Left cardiac atrium (tissue), 4 donors: ENCODE results near the gene MYL4. TPM values are rescaled to one million over a fixed set of nuclear protein-coding genes. Genes with fewer than 3 reads are reported as not detected.
"Not testable (repeated sequence)": the region's sequence is repeated elsewhere in the genome, so short reads cannot be mapped to it uniquely, and the experiment has no call there.

Experiments used
- ATAC-seq, 2 donors: fragments of 200-7000 bp; cut with Tn5 transposase; one replicate each; pipeline ENCODE4 v1.9.1; 2020; ENCODE audit warnings: mild to moderate bottlenecking in 2 of 2, moderate library complexity in 2 of 2
- DNase-seq: peaks from one replicate; pipeline ENCODE4 v3.0.0-alpha.2; 2020
- intact Hi-C, 2 donors: fragments of 100-400 bp; cut with DNase I; formaldehyde crosslinking; loops; one replicate each; pipeline versions ENCODE4 v1.14.1 to v1.15.1; 2022 to 2023
- total RNA-seq, 2 donors: library from RNA; stranded (reverse); fragmentation: NEBNext Ultra II Directional; extraction: Animal tissue kit (Norgen Biotek cat#: 25700); gene quantifications; one replicate each; pipeline ENCODE4 v1.2.1, GENCODE V29; 2021
- donor health status: DM: no; HTN: yes; CAD: no.
- donor health status: DM: no; HTN: yes; CAD: no; lungs with severe emphysema.
- donor health status: DM: yes; HTN: yes; CAD: no.
- donor health status: Dilated cardiomyopathy.

Gene MYL4
- total RNA-seq, 2 donors from 2014 or later = 4,221 to 5,418 TPM

- DNase-seq (no peak), ATAC-seq (no peak)
- intact Hi-C loops = no loop called here
Measured at GRCh38 chr17:47190243-47190642, 18.9 kb upstream of the MYL4 start.

DNA sequence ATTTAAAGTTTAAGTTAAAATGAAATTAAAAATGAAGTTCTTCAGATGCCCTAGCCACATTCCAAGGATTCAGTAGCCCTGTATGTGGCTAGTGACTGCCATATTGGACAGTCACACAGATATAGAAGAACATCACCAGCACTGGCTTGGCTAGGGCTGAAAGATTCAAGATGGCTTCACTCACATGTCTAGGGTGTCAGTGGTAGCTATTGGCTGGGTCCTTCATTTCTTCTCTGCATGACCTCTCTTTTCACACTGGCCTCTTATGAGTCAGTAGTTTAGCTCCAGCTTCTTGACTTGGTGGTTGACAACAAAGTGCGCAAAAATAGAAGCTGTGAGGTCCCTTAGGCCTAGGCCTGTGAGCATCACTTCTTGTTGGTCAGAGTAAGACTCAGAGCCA, 18.4 kb upstream of the MYL4 start:
- no peak for DNase-seq
- intact Hi-C loops = no loop called here
- ATAC-seq = no peak

DNA sequence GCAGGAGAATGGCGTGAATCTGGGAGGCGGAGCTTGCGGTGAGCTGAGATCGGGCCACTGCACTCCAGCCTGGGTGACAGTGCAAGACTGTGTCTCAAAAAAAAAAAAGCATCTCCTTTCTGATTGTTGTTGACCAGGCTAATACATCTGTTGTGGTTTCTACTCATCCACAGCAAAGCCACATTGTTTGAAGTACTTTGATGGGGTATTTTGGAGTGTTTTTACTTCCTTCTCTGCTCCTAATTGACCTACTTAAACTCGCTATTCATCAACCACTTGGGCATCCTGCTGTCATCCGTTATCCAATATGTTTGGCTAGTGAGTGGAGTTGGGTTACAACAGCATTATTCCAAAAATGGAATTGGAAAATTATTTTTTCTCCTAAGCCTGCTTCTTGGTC, 16.6 kb upstream of the MYL4 start:
- intact Hi-C loops = no loop called here
- ATAC-seq = no peak
- no peak for DNase-seq

GRCh38 chr17:47193931-47194511, 15.1 kb upstream of the MYL4 start:
- intact Hi-C loops = no loop called here
- no peak for DNase-seq
- ATAC-seq = no peak

DNA sequence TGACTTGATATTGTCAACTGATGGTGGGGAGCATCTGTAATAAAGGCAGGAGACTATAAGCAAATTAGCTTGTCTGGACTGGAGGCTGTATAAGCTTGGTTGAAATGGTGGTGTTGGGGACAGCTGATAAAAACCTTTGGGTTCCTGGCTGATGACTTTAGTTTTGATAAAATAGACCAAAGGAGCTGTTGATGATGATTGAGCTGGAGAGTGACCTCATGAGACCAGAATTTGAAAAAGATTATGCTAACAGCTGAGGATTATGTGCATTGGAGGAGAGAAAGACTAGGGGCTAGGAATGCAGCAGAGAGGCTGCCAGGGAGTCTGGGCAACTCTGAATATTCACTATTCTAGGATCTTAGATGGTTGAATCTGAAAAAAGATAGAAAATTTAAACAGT, 11.3 kb upstream of the MYL4 start:
- ATAC-seq (peak in 1 of 2 donors; percentile 55), DNase-seq (no peak)
- intact Hi-C loops = no loop called here

GRCh38 chr17:47199627-47200324, 9.4 kb upstream of the MYL4 start:
- intact Hi-C loops = no loop called here
- ATAC-seq = no peak
- no peak for DNase-seq

GRCh38 chr17:47200325-47200664, 8.9 kb upstream of the MYL4 start:
- no peak for DNase-seq
- no peak for ATAC-seq
- intact Hi-C loops = no loop called here

DNA sequence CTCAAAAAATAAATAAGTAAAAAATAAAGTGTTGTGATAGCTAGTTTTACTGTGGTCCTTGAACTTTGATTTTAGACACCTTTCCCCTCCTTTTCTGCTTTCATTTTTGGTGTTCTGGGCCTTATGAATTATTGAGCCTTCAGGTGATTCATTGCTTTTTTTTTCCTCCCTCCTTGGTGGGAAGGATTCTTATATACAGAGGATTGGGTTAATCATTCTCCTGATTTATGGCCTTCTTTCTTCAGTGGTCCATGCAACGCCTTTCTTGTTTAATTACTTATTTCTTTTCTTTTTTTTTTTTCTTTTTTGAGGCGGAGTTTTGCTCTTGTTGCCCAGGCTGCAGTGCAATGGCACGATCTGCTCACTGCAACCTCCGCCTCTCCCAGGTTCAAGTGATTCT, 8.0 kb upstream of the MYL4 start:
- intact Hi-C loops = no loop called here
- ATAC-seq (no peak), DNase-seq (no peak)

- no peak for ATAC-seq
- intact Hi-C loops = no loop called here
- no peak for DNase-seq
Measured at GRCh38 chr17:47203984-47204721, 5.0 kb upstream of the MYL4 start.

DNA sequence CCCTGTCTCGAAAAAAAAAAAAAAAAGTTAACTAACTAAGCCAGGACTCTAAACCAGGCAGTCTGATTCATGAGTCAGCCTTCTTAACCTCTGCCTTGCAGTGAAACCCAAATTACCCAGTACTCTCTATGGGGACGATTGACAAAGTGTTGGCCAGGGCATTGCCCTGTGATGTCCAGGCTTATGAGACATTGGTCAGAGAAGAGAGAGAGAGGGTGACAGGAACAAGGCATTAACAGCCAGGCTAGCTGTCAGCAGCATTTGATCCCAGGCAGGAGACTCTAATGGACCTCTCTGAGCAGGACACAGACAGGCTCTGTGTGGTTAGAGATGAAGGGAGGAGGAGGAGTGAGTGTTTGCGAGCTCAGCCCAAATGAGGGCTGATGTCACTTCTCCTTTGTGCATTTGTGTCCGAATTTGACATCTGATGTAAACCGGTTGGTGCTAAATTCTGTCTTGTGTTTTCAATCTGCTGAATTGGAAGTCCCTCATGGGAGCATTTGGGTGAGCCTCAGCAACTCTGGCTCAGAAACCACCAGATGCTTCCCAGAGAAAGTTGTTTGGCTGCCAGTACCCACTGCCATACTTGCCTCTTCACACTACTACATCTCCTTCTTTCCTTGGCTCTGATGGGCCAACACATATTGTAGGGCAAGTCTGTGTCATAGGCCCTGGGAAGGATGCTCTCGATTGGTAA, 4.3 kb upstream of the MYL4 start:
- ATAC-seq (peak; percentile 60 to 83), DNase-seq (no peak)
- intact Hi-C loops = no loop called here

- intact Hi-C loops = no loop called here
- DNase-seq = peak; percentile 59
- ATAC-seq = peak; percentile 52 to 54
Measured at GRCh38 chr17:47205419-47205963, 3.7 kb upstream of the MYL4 start.

DNA sequence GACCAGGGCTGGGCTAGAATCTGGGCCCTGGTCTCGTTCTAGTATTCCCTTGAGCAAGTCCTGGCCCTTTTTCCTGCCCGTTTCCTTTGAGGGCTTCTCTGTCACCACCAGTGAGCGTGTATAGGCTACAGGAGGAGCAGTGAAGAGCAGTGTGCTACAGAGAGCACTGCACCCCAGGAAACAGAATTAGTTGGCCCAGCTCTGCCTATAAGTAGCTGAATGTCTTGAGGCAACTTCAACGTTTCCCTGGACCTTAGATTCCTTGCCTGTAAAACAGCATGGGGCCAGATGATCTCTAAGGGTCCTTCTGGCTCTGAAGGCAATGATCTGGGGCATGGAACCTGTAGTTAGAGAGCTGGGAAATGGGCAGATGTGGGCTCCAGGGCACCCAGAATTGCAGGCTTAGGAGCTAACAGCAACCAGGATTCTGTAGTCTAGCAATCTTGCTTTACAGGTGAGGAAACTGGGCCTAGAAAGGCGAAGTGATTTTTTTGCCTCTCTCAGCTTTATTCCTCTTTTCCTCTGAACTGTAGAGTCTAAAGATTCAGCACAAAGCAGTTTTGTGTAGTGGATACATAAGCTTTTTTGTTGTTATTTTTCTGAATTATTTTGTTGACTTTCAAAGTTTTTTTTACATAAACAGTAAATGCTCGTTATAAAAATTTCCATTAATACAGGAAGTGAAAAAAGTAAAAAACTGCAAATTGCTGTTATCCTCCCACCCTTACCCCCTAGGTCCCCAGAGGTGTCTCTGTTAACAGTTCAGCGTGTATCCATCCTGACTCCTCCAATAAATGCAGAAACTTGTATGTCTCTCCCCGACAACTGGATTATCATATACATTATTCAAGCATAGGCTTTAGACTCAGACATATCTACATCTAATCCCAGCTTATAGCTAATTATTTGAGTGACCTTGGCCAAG, 1.7 kb upstream of the MYL4 start:
- ATAC-seq (no peak), DNase-seq (no peak)
- intact Hi-C loops = no loop called here

GRCh38 chr17:47209499-47209898, 351 bp downstream of the MYL4 start:
- ATAC-seq (no peak), DNase-seq (no peak)
- intact Hi-C loops = no loop called here

- intact Hi-C loops = no loop called here
- peak; percentile 20 to 36 for ATAC-seq
Measured at GRCh38 chr17:47210105-47210504, 957 bp downstream of the MYL4 start.

DNA sequence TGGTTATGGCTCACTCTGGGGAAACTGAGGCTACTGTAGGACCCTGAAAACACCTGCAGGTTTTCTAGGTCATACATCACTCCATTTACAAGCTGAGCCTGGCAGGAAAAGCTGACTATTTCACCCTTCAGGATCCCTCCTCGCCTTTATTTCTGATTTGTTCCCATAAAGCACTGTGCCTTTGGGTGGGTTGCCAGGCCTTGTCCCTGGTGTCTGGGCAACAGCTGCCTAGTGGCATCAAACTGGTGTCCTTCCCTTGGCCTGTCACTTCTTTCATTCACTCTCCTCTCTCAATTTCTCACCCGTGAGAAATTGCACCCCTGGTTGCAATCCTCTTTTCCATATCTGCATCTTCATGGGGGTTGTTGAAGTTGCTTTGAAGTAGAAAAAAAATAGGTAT, 1.6 kb downstream of the MYL4 start:
- ATAC-seq (no peak), DNase-seq (no peak)
- intact Hi-C loops = no loop called here

More at GRCh38 chr17:47210105-47210504, 957 bp downstream of the MYL4 start:
- DNase-seq = no peak

DNA sequence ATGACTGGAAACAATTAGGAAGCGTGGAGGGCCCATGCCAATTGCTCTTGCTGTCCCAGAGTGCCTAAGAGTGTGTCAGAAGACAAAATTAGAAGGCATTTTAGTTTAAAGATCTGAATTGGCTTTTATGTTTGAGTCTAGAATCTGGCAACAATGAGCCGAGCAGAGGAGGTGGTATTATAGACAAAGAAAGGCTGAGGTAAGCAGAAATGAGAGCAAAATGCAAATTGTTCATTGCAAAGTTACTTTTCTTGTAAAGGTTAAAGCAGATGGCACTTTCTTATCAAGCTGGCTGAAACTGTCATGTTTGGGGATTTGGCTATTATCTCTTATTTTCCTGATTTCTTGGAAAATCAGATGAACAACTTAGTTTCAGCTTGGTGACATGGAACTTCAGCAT, 3.3 kb downstream of the MYL4 start:
- ATAC-seq (no peak), DNase-seq (no peak)
- intact Hi-C loops = no loop called here

- ATAC-seq (no peak), DNase-seq (no peak)
- intact Hi-C loops = no loop called here
Measured at GRCh38 chr17:47213540-47213939, 4.4 kb downstream of the MYL4 start.

GRCh38 chr17:47214931-47215330, 5.8 kb downstream of the MYL4 start:
- intact Hi-C loops = no loop called here
- no peak for ATAC-seq
- DNase-seq = no peak

DNA sequence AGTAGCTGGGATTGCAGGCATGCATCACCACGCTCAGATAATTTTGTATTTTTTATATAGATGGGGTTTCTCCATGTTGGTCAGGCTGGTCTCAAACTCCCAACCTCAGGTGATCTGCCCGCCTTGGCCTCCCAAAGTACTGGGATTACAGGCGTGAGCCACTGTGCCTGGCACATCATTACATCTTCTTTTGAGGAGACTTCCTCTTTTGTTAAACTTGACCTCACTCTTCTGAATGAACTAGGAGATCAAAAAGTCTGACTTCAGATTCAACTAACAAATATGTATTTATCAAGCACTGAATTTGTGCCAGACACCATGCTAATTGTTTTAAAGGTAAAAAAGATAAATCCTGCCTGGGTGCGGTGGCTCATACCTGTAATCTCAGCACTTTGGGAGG, 7.7 kb downstream of the MYL4 start:
- intact Hi-C loops, ATAC-seq, DNase-seq: not testable (repeated sequence)
